ENCODE results near the gene AHCYL1.

GRCh38 chr1:109995536-109995935, 11.0 kb downstream of the AHCYL1 start:
- TF ChIP-seq, protein P1, sequence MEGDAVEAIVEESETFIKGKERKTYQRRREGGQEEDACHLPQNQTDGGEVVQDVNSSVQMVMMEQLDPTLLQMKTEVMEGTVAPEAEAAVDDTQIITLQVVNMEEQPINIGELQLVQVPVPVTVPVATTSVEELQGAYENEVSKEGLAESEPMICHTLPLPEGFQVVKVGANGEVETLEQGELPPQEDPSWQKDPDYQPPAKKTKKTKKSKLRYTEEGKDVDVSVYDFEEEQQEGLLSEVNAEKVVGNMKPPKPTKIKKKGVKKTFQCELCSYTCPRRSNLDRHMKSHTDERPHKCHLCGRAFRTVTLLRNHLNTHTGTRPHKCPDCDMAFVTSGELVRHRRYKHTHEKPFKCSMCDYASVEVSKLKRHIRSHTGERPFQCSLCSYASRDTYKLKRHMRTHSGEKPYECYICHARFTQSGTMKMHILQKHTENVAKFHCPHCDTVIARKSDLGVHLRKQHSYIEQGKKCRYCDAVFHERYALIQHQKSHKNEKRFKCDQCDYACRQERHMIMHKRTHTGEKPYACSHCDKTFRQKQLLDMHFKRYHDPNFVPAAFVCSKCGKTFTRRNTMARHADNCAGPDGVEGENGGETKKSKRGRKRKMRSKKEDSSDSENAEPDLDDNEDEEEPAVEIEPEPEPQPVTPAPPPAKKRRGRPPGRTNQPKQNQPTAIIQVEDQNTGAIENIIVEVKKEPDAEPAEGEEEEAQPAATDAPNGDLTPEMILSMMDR (IDR thresholded peaks at IDR 0.05), result no peak
- no peak for TF ChIP-seq EZH2 (IDR thresholded peaks at IDR 0.05; ENCODE audit: borderline replicate concordance, insufficient read depth, low read depth, low read length, poor library complexity, severe bottlenecking)

Measured in B cell (primary cell).